ENCODE results near the gene PCDH20.

- TF ChIP-seq POLR2A (IDR thresholded peaks at IDR 0.05) (no peak), CTCF (IDR thresholded peaks at IDR 0.05) (no peak)
Measured at GRCh38 chr13:61414686-61415057, 977 bp downstream of the PCDH20 start.

Data from lower leg skin (tissue), 3 donors.